Activated T-cell treated with anti-CD3 and anti-CD28 coated beads for 24 hours (primary cell): ENCODE results near the gene MTCH2.
"Not testable (repeated sequence)": the region's sequence is repeated elsewhere in the genome, so short reads cannot be mapped to it uniquely, and the experiment has no call there.

Source experiments
- DNase-seq: peaks from one replicate; pipeline ENCODE4 v3.0.0-alpha.2; 2020; ENCODE audit warnings: low read depth

MTCH2 gene

DNA sequence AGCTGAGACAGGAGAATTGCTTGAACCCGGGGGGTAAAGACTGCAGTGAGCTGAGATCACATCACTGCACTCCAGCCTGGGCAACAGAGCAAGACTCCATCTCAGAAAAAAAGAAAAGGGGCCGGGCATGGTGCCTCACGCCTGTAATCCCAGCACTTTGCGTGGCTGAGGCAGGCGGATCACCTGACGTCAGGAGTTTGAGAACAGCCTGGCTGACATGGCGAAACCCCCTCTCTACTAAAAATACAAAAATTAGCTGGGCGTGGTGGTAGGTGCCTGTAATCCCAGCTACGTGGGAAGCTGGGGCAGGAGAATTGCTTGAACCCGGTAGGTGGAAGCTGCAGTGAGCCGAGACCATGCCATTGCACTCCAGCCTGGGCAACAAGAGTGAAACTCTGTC, 6.0 kb downstream of the MTCH2 start:
- not testable (repeated sequence) for DNase-seq

DNA sequence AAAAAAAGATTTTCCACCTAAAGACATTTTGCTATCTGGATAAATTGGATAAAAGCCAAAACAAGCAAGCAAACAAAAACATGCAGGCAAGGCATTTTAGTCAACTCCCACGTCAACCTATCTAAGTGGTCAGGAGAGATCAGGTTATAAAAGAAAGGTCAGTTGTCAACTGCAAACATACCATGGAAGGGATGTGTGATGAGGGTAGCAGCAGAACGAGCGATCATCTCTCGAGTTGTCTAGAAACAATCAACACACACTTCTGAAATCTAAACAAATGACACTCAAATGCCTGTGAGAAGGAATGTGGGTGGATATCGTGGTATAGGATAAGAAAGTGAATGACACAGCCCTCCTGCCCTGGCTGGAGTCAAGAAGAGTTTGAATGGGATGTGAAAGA, 10.9 kb downstream of the MTCH2 start:
- DNase-seq = no peak

GRCh38 chr11:47628026-47628425, 14.3 kb downstream of the MTCH2 start:
- DNase-seq = no peak

DNA sequence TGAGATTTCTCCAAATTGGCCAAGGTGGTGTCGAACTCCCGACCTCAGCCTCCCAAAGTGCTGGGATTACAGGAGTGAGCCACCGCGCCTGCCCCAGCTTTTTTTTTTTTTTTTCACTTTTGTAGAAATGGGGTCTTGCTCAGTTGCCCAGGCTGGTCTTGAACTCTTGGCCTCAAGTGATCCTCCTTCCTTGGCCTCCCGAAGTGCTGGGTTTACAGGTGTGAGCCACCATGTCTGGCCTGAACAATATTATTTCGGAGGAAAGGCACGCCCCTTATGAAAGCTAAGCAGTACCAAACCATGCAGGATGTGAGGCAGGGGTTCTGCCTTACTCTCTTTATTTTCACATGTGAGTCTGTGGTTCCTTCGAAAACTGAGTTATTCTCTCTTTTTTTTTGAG, 16.1 kb downstream of the MTCH2 start:
- DNase-seq = no peak

- DNase-seq = no peak
These were observed 21.5 kb downstream of the MTCH2 start for GRCh38 chr11:47620836-47621378.

- no peak for DNase-seq
These were observed 24.9 kb downstream of the MTCH2 start for GRCh38 chr11:47617417-47617809.

- no peak for DNase-seq
These were observed 25.5 kb downstream of the MTCH2 start for GRCh38 chr11:47616726-47617416.

DNA sequence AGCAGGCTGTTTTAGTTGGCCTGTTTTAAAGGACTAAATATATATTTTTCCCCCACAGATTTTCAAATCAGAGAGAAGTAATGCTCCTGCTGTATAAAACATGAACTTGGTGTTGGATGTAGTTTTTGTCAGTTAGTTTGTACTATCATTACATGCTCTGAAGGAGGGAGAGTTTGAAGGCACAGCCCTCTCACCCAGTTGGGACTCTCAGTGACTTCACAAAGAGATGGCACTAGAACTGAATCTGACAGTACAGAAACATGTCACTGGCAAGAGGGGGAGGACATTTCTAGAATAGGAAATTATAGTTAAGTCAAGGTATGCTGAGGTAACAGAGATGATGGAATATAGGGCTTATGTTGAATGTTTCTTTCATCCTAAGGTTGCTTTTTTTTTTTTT, 27.1 kb downstream of the MTCH2 start:
- DNase-seq = no peak

- no peak for DNase-seq
These were observed 31.0 kb downstream of the MTCH2 start for GRCh38 chr11:47611348-47611794.

GRCh38 chr11:47609675-47610074, 32.7 kb downstream of the MTCH2 start:
- no peak for DNase-seq

- DNase-seq = no peak
These were observed 35.0 kb downstream of the MTCH2 start for GRCh38 chr11:47607380-47607779.

- no peak for DNase-seq
These were observed 35.6 kb downstream of the MTCH2 start for GRCh38 chr11:47606731-47607130.

GRCh38 chr11:47605921-47606320, 36.4 kb downstream of the MTCH2 start:
- no peak for DNase-seq

DNA sequence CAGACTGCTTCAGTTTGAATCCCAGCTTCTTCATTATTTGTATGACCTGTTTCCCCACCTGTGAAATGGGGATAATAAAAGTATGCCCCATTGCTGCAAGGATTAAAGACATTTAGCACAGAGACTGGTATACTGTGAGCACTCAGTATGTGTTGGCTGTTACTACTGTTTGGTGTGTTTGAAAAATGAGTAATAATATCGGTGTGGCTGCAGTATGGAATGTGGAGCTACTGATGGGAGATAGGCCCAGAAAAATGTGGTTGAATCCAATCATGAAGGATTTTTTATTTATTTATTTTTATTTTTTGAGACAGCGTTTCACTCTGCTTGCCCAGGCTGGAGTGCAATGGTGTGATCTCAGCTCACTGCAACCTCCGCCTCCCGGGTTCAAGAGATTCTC, 39.1 kb downstream of the MTCH2 start:
- DNase-seq = no peak

DNA sequence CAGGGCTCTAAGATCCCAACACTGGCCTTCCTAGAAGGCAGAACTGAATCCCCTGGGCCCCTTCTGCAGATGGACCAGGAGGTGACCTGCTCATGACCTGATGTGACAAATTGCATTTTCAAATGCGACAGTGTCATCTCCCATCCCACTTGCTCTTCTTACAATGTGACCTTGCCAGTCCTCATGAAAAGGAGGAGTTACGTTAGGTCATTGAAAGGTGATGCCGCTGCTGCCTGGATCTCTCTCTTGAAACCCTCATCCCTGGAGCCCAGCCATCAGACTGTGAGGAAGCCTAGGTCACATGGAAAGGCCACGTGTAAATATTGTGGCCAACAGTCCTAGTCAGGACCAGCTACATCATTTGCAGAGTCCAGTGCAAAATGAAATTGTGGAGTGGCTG, 42.5 kb downstream of the MTCH2 start:
- no peak for DNase-seq

DNA sequence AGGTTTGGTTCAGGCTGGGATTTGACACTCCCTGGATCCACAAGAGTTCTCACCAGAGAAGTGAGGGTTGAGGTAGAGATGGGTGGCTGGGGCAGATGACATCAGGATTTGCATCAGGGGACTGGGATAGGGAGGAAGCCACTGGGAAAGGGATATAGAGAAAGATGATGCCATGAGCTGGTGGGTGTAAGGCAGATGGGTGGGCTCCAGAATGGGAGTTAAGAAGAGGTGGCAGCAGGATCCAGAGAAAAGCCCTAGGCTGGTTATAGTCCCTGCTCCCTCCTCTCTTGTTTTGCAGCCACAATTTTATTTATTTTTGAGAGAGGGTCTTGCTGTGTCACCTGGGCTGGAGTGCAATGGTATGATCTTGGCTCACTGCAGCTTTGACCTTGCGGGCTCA, 46.4 kb downstream of the MTCH2 start:
- DNase-seq = no peak

GRCh38 chr11:47595029-47595428, 47.3 kb downstream of the MTCH2 start:
- no peak for DNase-seq

GRCh38 chr11:47593934-47594855, 48.2 kb downstream of the MTCH2 start, which contains the start of gene C1QTNF4:
Gene C1QTNF4 (minus strand): TSS chr11:47594411. CDS start chr11:47590810, 3,601 bp downstream.
- no peak for DNase-seq

DNA sequence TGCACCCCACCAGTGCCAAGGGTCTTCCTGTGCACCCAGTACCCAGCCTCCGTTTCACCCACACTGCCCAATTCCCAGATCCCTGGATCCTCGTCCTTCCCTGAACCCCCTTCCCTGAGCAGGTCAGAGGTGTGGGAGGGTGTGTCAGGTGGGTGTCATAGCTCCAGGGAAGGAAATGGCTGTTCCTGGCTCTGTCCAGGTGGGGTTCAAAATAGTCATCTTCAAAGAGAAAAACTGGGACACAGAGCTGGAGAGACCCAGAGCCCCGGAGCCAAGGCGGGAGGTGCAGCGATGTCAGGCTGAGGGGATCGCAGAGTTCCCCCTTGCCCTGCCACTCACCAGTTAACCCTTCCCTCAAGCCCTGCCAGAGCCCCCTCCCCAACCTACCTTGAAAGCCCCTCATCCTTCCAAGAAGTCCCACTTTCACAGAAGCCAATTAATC, 48.8 kb downstream of the MTCH2 start:
- no peak for DNase-seq

DNA sequence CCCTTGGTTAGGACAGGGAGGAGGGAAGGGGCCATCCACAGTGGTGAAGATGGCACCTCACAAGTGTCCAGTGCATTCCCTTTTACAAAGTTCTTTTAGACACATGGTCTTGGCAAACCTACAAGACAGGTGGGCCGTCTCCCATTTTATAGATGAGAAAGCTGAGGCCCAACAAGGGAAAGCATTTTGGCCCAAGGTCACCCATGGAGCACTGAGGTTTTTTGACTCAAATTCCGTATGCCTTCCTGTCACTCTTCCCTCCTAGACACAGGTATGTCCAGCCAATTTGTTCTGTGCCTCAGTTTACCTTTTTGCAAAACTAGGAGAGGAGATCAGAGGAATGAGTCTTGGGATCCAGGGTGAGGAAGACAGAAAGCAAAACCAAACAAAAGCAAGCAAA, 49.4 kb downstream of the MTCH2 start:
- no peak for DNase-seq

- DNase-seq = no peak
These were observed 50.1 kb downstream of the MTCH2 start for GRCh38 chr11:47592251-47592650.

DNA sequence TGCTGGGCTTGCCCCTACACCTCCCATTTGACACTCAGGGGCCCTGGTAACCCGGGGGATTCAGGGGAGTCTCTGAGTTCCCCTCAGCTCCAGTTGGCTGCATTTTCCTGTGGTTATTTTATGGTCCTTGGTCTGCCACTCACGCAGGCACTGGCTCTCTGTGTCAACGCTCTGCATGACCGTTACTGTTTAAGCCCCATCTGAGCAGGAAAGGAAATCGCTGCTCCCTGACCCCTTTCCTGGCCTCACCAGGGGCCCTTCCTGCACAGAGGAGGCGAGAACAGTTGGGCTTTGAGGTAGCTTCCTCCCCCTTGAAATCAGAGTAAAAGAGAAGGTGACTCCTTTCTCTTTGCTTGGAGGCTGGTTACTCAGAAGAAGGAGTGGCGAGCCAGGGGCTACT, 50.6 kb downstream of the MTCH2 start:
- no peak for DNase-seq
